HEK293 (cell line): Measurements from ENCODE around the gene GRIK4.

Experiments
- BCL11B ChIP-seq: fragments of 450-650 bp; formaldehyde crosslinking; IDR thresholded peaks from 2 replicates; pipeline ENCODE4 v1.5.1; 2016; ENCODE audit warnings: low read depth, missing biosample characterization, missing genetic modification characterization
- HOXD13 ChIP-seq: sonication (generic); formaldehyde crosslinking; IDR thresholded peaks from 2 replicates; pipeline ENCODE4 v1.8.0; 2022; ENCODE audit warnings: missing genetic modification reagents, borderline replicate concordance
- IKZF3 ChIP-seq: fragments of 450-650 bp; IDR thresholded peaks from 2 replicates; pipeline ENCODE4 v1.5.0; 2018; ENCODE audit warnings: missing biosample characterization, mild to moderate bottlenecking, missing genetic modification characterization, moderate library complexity
- OVOL3 ChIP-seq: fragments of 450-650 bp; formaldehyde crosslinking; IDR thresholded peaks from 2 replicates; pipeline ENCODE4 v1.5.1; 2016; ENCODE audit warnings: missing biosample characterization, missing genetic modification characterization
- PRDM2 ChIP-seq: fragments of 450-650 bp; formaldehyde crosslinking; IDR thresholded peaks from 2 replicates; pipeline ENCODE4 v1.5.1; 2016; ENCODE audit warnings: missing biosample characterization, missing genetic modification characterization, borderline replicate concordance
- REST ChIP-seq: fragments of 450-650 bp; formaldehyde crosslinking; IDR thresholded peaks from 2 replicates; pipeline ENCODE4 v1.5.1; 2016; ENCODE audit warnings: missing biosample characterization, missing genetic modification characterization
- SP2 ChIP-seq: fragments of 450-650 bp; formaldehyde crosslinking; IDR thresholded peaks from 2 replicates; pipeline ENCODE4 v1.5.1; 2016; ENCODE audit warnings: missing biosample characterization, missing genetic modification characterization
- YY1 ChIP-seq: fragments of 450-650 bp; formaldehyde crosslinking; IDR thresholded peaks from 2 replicates; pipeline ENCODE4 v1.5.1; 2018; ENCODE audit warnings: missing biosample characterization, missing genetic modification characterization
- ZBTB10 ChIP-seq: fragments of 450-650 bp; formaldehyde crosslinking; IDR thresholded peaks from 2 replicates; pipeline ENCODE4 v1.5.1; 2016; ENCODE audit warnings: missing biosample characterization, missing genetic modification characterization
- ZBTB26 ChIP-seq: fragments of 450-650 bp; formaldehyde crosslinking; optimal IDR thresholded peaks from 2 replicates; pipeline ENCODE3; 2016; ENCODE audit warnings: missing biosample characterization, mild to moderate bottlenecking, missing genetic modification characterization
- ZBTB8A ChIP-seq: fragments of 450-650 bp; formaldehyde crosslinking; IDR thresholded peaks from 2 replicates; pipeline ENCODE4 v1.5.1; 2016; ENCODE audit warnings: missing biosample characterization, missing genetic modification characterization
- ZNF10 ChIP-seq: fragments of 450-650 bp; formaldehyde crosslinking; IDR thresholded peaks from 2 replicates; pipeline ENCODE4 v1.5.1; 2017; ENCODE audit warnings: missing biosample characterization, missing genetic modification characterization
- ZNF112 ChIP-seq: fragments of 450-650 bp; formaldehyde crosslinking; IDR thresholded peaks from 2 replicates; pipeline ENCODE4 v1.5.0; 2017; ENCODE audit warnings: missing biosample characterization, missing genetic modification characterization
- ZNF280C ChIP-seq: fragments of 450-650 bp; formaldehyde crosslinking; IDR thresholded peaks from 2 replicates; pipeline ENCODE4 v1.5.1; 2016; ENCODE audit warnings: missing biosample characterization, missing genetic modification characterization
- ZNF335 ChIP-seq: fragments of 450-650 bp; formaldehyde crosslinking; conservative IDR thresholded peaks from 2 replicates; pipeline ENCODE4 v1.5.1; 2016; ENCODE audit warnings: missing biosample characterization, missing genetic modification characterization
- ZNF366 ChIP-seq: fragments of 450-650 bp; formaldehyde crosslinking; conservative IDR thresholded peaks from 2 replicates; pipeline ENCODE4 v1.5.1; 2016; ENCODE audit warnings: missing biosample characterization, missing genetic modification characterization
- ZNF37A ChIP-seq: fragments of 450-650 bp; IDR thresholded peaks from 2 replicates; pipeline ENCODE4 v1.5.1; 2018; ENCODE audit warnings: missing biosample characterization, missing genetic modification characterization
- ZNF404 ChIP-seq: fragments of 450-650 bp; formaldehyde crosslinking; IDR thresholded peaks from 2 replicates; pipeline ENCODE4 v1.5.1; 2017; ENCODE audit warnings: missing biosample characterization, missing genetic modification characterization
- ZNF473 ChIP-seq: fragments of 450-650 bp; formaldehyde crosslinking; IDR thresholded peaks from 2 replicates; pipeline ENCODE4 v1.5.1; 2017; ENCODE audit warnings: missing biosample characterization, missing genetic modification characterization
- ZNF48 ChIP-seq: fragments of 450-650 bp; formaldehyde crosslinking; IDR thresholded peaks from 2 replicates; pipeline ENCODE4 v1.5.1; 2016; ENCODE audit warnings: missing biosample characterization, missing genetic modification characterization
- ZNF664 ChIP-seq: fragments of 450-650 bp; formaldehyde crosslinking; IDR thresholded peaks from 2 replicates; pipeline ENCODE4 v1.5.1; 2016; ENCODE audit warnings: missing biosample characterization, missing genetic modification characterization
- ZNF701 ChIP-seq: fragments of 450-650 bp; formaldehyde crosslinking; IDR thresholded peaks from 2 replicates; pipeline ENCODE4 v1.5.1; 2016; ENCODE audit warnings: missing biosample characterization, missing genetic modification characterization
- ZNF792 ChIP-seq: fragments of 450-650 bp; formaldehyde crosslinking; IDR thresholded peaks from 2 replicates; pipeline ENCODE4 v1.5.1; 2016; ENCODE audit warnings: missing biosample characterization, missing genetic modification characterization
- ZNF830 ChIP-seq: fragments of 450-650 bp; IDR thresholded peaks from 2 replicates; pipeline ENCODE4 v1.5.0; 2018; ENCODE audit warnings: missing biosample characterization, missing genetic modification characterization, low read depth, mild to moderate bottlenecking, moderate library complexity

The GRIK4 gene

GRCh38 chr11:120546312-120547205 lies 35.0 kb downstream of the GRIK4 start (continued):
- TF ChIP-seq ZNF10 (tag by site-specific recombination) (peak; percentile 14; the same call in 1 of the 2 replicates), ZNF473 (tag by site-specific recombination) (no peak), SP2 (tag by site-specific recombination) (peak; percentile 39), HOXD13 (CRISPR knock-in tag) (no peak), ZNF37A (no peak), ZNF701 (tag by site-specific recombination) (no peak), ZNF792 (tag by site-specific recombination) (no peak), ZNF112 (no peak), ZNF366 (tag by site-specific recombination) (no peak), ZNF830 (tag by site-specific recombination) (no peak), ZNF48 (tag by site-specific recombination) (no peak), ZBTB8A (0 out of 2 replicates have a peak, but pooled peaks have one; percentile 15), IKZF3 (no peak), PRDM2 (tag by site-specific recombination) (no peak), OVOL3 (tag by site-specific recombination) (no peak), ZBTB10 (tag by site-specific recombination) (no peak), ZNF404 (no peak), REST (no peak), YY1 (tag by site-specific recombination) (no peak), ZBTB26 (tag by site-specific recombination) (no peak), BCL11B (tag by site-specific recombination) (no peak), ZNF664 (tag by site-specific recombination) (no peak), ZNF335 (tag by site-specific recombination) (peak; percentile 83), ZNF280C (tag by site-specific recombination) (no peak)
